ENCODE results near the gene TRPM8. TPM values are rescaled to one million over a fixed set of nuclear protein-coding genes. Genes with fewer than 3 reads are reported as not detected.

Gene TRPM8
- polyA plus RNA-seq, 1 donor: 0.17 TPM

DNA sequence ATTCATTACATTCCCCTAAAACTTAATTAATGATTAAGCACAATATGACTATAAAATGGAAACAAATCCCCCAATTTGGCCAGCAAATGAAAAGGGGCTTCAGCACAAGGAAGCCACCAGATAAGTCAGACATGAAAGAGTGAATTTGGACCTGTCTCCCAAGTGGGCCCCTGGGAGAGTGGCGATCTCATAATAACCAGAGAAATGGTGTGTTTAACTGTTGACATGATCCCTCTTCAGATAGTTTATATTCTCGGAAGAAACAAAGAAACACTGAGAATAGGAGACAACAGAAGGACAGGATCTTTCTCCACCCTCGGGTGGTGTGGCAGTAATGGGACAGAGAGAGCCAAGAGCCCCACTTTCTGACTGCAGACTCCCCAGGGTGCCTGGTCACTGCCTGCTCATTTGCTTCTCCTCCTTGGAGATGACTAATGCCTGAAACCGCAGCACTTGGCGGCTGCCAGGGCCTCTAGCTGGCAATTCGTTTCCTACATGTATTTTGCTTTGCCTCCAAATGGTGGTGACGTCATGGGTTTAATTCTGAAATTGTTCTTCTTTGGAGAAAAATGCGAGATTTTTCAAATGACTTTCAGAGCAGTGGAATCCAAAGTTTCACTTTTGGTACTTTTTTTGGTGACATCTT, 86.9 kb downstream of the TRPM8 start:
- no peak for DNase-seq

DNA sequence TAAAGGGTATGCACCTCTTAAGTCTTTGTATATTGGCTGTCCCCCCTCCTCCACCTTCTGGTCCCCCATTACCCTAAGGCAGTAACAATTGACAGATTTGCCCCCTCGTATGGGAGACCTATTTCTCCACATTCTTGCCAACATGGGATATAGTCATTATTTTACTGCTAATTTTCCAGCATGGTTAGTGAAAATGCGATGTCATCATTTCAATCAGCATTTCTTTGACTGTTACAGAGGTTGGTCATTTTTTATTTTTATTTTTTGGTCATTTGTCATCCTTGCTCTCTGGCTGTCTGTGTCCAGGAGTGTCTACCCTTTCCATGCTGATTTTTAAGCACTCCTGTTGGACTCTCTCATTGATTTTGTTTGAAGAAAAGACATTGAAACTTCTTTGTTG, 88.0 kb downstream of the TRPM8 start:
- DNase-seq: no peak

DNA sequence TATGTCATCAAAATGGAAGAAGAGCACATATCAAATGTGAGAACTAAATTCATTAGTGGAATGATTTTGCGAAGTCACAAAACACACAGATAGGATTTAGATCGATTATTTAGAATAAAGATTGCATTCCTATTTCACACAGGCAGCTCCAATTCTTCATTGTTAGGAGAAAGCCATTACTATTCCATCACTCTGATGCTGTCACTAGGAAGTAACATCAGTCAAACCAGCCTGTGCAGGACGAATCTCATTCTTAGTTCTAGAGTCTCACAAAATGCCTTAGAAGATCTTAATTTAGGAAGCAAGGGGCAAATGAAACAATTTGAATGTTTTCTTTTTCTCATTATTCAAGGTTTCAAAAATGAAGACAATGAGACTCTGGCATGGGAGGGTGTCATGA, 89.3 kb downstream of the TRPM8 start:
- no peak for DNase-seq

DNA sequence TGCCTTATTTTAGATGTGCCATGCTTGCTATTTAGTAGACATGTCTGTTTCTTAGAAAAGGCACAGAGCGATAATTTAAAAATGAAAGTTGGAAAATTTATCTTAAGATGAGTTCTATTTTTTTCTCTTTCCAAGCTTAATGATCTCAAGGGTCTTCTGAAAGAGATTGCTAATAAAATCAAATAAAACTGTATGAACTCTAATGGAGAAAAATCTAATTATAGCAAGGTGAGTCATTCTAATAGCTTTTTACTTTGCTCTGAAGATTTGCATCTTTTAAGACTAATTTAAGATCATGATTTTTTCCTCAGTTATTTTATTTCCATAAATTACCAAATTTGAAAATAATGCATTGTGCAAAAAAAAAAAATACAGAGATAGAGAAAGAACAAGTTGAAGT, 97.3 kb downstream of the TRPM8 start:
- no peak for DNase-seq

DNA sequence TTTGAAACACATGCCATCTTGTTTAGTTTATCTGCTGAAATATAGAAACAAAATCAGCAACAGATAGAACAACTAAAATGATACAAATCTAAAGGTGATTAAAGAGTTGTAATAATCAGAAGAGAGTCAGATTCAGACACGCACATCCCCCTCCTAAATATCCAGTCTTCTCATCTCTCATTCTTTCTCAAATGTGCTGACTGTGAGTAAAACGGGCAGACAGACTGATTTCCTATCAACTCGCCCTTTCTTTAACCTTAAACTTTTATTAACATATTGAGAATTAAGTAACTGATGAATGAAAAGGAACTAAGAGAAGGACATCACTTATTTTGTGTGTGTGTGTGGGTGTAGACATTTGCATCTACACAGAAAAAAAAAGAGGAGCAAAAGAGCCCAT, 98.7 kb downstream of the TRPM8 start:
- DNase-seq: no peak

DNA sequence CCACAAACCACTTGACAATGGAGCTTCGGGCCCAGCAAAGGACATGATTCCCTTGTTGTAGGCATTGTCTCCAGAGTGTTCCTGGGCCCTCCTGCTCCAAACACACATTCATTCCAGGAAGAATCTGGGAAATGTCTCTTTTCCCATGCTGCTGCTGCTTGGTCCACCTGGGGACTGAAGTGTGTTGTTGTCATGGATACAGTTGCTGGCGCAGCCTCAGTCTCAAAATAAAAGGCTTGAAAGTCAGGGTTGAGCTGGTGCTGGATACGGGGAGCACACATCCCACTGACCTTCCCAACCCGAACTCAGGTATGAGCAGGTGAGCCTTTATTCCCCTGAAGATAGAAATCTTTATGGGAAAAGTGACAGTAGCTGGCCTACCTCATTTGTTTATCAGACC, 102.7 kb downstream of the TRPM8 start:
- DNase-seq: no peak

DNA sequence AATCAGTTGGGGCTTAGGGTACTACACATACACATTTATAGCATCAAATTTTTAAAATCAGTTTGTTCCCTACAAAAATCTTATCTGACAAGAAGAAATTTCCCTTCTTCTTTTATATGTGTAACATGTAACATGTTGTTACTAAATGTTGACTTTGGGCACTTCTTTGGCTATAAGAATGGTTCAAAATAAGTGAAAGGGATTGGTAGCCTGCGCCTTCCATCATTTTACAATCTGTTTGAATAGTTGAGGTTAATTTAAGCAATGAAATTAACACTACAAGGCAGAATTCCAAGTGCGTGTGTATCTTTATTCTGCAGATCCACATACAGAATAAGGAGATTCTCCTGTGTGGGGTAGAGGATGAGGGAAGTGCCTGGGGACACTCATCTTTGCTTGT, 103.2 kb downstream of the TRPM8 start:
- DNase-seq: no peak

DNA sequence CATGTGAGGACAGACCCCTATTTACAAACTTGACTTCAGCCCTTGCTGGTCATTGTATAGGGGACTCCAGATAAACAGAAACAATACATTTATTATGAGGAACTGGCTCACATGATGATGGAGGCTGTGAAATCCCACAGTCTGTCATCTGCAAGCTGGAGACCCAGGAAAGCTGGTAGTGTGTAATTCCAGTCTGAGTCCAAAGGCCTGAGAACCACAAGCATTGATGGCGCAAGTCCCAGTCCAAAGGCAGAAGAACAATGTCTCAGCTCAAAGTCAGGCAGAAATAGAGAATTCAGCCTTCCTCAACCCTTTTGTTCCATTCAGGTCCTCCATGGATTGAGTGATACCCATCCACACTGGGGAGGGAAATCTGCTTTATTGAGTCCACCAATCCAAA, 105.3 kb downstream of the TRPM8 start:
- DNase-seq: no peak

DNA sequence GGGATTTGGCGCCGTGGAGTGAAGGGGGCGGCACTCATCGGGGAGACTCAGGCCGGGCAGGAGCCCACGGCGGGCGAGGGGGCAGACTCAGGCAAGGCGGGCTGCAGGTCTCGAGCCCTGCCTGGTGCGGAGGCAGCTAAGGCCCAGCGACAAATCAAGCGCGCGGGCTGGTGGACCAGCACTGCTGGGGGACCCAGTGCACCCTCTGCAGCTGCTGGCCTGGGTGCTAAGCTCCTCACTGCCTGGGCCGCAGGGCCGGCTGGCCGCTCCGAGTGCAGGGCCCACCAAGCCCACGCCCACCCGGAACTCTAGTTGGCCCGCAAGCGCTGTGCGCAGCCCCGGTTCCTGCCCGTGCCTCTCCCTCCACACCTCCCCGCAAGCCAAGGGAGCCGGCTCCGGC, 107.1 kb downstream of the TRPM8 start:
- no peak for DNase-seq

DNA sequence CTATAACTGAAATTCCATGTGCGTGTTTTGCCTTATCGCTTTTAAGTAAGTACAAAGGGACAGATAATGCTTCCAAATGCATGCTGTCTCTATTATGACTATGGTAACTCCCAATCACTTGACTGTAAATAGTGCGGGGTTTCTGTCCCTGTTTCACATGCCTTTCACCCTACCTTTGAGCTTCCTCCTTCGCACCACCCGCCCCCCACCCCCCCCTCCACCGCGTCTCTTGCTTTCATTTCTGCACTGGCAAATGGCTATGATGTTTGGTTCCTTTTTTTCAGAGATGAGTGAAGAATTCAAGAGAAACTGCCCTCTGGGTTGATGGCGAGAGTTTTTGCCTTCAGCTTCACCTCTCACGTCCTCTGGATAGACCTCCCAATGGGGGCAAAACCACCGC, 108.3 kb downstream of the TRPM8 start:
- DNase-seq: peak; percentile 4

DNA sequence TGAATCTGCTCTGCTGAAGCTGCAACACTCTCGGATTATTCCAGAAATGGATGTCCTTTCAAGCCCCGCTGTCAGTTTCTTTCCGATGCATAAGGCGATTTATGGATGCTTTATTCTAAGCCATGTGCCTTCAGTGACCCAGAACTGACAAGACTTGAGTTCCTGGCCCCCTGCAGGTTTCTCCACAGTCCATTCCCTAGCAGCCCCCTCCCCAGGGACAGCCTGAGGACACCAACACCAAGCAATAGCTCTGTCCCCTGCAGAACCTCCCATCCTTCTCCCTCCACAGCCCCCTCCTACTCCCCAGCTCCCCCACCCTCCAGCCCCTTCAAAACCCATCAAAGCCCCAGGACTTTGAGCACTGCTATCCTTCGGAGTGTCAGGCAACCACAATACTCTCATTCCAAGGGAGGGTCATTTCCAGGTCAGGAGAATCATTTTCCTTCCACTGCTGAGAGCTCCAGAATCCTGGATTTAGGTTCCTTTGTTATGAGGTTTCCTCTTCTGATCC, 108.8 kb downstream of the TRPM8 start:
- peak; percentile 30 for DNase-seq

DNA sequence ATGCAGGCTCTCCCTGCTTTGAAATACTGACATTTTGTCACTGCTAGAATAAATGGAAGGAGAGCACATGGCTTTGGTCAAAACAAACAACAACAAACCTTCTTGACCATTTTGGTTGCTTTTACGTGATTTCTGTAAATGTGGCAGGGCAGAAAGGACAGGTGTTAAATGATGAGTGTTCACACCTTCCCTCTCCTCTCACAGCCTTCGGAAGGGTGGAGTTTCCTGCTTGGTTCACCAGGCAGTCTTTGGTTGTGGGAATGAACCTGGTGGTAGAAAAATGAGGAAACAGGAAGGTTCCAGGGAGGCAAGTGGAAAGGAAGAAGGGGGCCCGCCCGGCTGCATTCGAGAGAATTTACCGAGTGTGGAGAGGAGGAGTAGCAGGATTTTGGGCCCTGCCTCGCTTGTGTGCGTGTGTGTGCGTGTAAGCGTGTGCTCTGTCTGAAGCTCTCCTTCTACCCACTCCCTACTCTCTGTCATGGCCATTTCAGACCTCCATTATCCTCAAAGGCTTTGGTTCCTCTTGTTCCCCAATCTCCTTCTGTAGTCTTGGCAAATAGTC, 109.6 kb downstream of the TRPM8 start:
- no peak for DNase-seq

DNA sequence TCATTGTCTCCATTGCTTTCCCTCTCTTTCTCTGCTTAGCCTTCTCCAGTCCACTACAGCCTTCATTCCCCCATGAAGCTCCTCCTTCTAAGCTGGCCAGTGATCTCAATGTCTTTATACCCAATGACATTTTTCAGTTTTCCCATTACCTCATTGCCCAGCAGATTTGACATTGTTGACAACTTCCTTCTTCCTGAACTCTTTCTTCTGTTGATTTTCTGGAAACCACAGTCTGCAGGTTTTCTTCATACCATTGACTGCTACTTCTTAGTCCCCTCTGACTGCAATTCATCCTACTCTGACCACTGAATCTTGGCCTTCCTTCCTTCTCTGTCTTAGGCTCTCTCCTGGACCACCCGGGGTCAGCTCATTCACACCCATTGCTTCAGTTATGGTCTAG, 110.5 kb downstream of the TRPM8 start:
- no peak for DNase-seq

DNA sequence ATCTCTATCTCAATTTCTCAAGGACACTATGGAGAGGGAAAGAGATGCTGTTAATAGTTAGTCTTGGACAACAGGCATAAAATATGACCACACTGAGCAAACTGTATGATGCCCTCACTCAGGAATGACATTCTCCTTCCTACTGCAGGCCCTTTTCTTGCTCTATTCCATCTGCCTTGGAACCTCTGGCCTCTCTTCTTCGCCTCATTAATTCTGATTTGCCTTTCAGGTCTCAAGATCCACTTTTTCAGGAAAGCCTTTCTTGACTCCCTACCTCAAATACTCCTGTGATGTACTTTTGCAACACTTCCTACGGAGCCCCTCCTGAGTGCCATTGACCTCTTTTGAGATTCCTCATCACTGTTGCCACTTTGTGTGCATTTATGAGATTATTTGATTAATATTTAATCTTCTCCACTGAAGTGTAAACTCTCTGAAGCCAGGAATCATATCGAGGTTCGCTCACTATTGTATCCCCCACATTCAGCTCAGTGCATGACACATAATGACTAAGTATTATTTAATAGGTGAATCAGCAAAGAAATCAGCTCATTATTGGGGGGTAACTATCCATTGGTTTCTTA, 112.1 kb downstream of the TRPM8 start:
- no peak for DNase-seq

DNA sequence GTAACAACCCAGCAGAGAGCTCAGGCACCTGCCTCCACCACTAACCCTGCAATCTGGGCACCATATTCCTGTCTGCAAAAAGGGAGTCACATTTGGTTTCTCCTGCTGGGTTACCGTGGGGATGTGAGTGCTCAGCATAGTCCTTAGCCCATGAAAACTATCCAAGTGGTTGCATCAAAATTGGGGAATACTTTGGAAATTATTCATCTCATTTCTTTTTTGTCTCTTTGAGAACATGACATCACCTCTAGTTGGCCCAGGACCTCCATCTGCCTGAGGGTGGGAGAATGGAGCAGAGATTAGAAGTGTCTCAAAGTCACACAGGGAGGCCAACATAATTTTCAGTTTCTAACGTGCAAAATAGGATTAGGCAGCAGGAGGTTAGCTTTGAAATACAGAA, 114.0 kb downstream of the TRPM8 start:
- DNase-seq: no peak

DNA sequence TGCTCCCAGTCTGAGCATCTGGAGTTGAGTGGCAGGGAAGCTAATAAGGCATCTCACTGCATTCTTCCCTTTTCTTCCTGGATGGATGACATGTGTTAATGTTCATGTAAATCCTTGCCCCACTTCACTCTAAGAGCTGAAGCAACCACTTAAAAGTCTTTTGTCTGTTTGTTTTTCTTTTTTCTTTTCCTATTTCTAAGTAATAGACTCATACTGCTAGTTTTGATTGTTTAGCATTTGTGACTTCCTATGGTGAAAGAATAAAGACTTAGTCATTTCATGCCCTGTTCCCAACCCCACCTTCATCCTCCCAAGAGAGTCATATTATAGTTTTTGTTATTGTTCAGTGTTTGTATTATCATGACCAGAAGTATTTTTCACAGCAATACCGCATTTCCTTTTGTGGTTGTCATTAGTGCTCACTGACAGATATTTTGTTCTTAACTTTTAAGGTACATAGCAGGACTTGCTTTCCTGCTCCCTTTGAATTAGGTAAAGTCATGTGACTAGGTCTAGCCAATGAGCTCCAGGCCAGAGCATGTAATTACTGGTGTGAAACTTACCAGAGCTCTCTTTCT, 115.2 kb downstream of the TRPM8 start:
- no peak for DNase-seq

DNA sequence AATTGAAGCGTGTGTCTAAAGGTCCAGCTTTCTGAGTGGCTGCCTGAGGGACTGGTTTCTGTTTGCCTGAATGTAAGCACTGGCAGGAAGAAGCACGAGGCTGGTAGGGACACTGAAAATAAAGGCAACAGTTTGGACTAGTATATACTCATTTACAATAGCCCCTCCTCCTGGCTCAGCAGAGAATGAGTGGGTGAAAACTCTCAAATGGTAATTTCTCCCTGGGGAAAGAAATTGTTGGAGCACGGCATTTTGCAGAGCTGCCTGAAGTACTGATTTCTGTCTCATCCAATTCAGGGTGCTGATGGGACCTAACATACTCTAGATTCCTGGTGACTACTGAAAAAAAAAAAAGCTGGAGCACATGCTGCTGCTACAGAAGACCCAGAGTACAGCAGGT, 116.0 kb downstream of the TRPM8 start:
- DNase-seq: no peak

DNA sequence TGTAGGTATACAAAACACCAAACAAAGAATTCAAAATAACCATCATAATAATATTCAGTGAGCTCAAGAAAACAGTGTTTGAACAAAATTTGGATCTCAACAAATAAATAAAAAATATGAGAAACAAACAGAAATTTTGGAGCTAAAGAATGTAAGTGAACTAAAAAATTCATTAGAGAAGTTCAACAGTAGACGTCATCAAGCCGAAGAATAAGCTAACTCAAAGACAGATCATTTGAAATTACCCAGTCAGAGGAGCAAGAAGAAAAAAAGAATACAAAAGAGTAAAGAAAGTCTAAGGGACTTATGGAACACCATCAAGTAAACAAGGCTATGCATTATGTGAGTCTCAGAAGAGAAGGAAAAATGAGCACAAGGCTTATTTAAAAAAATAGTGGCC, 116.7 kb downstream of the TRPM8 start:
- no peak for DNase-seq

DNA sequence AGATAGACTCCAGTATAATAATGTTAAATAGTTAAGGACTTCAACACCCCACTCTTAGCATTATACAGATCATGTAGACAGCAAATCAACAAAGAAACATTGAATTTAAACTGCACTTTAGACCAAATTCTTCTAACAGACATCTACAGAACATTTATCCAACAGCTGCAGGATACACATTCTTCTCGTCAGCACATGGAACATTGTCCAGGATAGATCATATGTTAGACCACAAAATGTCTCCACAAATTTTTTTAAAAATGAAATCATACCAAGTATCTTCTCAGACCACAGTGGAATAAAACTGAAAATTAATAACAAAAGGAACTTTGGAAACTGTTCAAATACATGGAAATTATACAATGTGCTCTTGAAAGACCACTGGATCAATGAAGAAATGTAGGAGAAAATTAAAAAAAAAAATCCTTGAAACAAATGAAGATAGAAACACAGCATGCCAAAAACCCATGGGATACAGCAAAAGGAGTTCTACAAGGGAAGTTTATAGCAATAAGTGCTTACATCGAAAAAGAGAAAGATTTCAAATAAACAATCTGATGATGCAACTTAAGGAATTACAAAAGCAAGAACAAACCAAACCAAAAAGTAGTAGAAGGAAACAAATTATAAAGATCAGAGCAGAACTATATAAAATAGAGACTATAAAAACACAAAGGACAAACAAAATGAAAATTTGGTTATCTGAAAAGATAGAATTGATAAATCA, 121.1 kb downstream of the TRPM8 start:
- DNase-seq: no peak

DNA sequence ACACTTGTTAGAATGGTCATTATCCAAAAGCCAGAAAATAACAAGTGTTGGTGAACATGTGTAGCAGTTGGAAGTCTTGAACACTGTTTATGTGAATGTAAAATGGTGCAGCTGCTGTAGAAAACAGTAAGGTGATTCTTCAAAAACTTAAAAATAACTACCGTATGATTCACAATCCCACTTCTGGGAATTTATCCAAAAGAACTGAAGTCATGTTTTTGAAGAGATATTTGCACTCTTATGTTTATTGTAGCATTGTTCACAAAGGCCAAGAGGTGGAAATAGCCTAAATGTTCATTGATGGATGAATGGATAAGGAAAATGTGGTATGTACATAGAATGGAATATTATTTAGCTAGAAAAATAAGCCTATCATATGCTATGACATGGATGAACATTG, 127.0 kb downstream of the TRPM8 start:
- DNase-seq: no peak

DNA sequence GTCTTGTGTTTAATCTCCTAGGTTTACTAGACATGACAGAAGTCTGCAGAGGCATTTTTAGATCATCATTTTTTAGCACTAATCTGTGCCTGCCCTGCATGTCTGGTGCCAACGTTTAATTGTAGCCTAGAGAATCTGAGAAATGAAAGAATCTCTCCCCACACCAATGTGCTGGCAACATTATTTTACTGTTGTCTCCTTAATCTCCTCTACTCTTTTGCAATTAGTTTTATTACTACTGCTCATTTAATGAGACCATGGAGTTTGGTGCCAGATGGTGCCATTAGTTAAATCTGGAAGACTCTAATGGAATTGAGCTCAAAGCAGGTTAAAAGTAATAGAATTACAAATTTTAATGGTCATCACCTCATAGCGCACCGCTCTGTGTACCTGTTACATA, 129.3 kb downstream of the TRPM8 start:
- DNase-seq: no peak

DNA sequence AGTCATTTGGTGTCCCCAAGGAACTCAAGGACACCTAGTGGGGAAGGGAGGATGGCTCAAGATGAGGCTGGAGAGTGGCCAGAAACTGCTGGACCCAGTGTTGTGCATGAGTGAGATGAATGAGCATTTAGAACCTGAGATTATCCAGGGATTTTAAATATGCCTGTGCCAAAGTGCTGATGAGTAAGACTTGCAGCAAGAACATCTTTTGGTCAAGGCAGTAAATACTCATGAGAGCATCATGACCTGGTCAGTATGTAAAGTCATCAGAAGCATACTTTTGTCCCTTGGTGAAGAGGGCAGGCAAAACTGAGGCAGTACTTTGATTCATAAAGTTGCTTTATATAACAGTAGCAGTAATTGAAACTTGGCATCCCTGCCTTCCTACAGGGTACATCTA, 130.2 kb downstream of the TRPM8 start:
- DNase-seq: no peak

DNA sequence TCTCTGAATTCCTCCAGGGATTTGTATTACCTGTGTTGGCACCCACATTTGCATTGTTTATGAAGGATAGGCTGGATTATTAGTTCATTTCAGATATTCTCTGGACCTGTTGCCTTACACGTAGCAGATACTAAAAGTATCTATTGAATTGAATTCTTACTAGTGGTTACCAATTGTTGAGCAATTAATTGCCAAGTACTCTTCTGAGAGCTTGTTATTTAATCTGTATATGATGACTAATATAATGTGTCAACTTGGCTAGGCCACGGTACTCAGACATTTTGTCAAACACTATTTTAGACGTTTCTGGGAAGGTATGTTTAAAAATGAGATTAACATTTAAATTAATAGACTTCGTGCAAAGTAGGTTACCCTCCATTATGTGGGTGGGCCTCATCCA, 130.9 kb downstream of the TRPM8 start:
- DNase-seq: no peak
